Activated CD8-positive, alpha-beta memory T cell treated with anti-CD3 and anti-CD28 coated beads, Interleukin-2, amount 10 ng/mL, durations not matched to agents 7 days and 5 days (primary cell): ENCODE measurements around the gene SMURF2. TPM values are rescaled to one million over a fixed set of nuclear protein-coding genes. Genes with fewer than 3 reads are reported as not detected.
"Not testable (repeated sequence)": the region's sequence is repeated elsewhere in the genome, so short reads cannot be mapped to it uniquely, and the experiment has no call there.

Experiments used
- ATAC-seq: fragments of 150-1000 bp; cut with Tn5 transposase; one replicate; pipeline ENCODE4 v1.10.0; 2021; ENCODE audit warnings: moderate library complexity
- CTCF ChIA-PET: fragments of 350-600 bp; sonication (Branson Sonifier 250); formaldehyde crosslinking; loops from one replicate; lab custom pipeline; 2021; ENCODE audit warnings: antibody characterized with exemption; lab: Charles Lee
- DNase-seq: peaks from one replicate; pipeline ENCODE4 v3.0.0-alpha.2; 2020
- H3K27ac Mint-ChIP-seq: one replicate; pipeline ENCODE4 v1.8.0; 2021; ENCODE audit warnings: mild to moderate bottlenecking, mixed read lengths
- H3K27me3 Mint-ChIP-seq: one replicate; pipeline ENCODE4 v1.8.0; 2021; ENCODE audit warnings: mixed read lengths
- H3K36me3 Mint-ChIP-seq: one replicate; pipeline ENCODE4 v1.8.0; 2021; ENCODE audit warnings: mild to moderate bottlenecking, mixed read lengths
- H3K4me1 Mint-ChIP-seq: one replicate; pipeline ENCODE4 v1.8.0; 2021; ENCODE audit warnings: mixed read lengths
- H3K4me3 Mint-ChIP-seq: one replicate; pipeline ENCODE4 v1.8.0; 2021; ENCODE audit warnings: mild to moderate bottlenecking, moderate library complexity, mixed read lengths
- H3K9me3 Mint-ChIP-seq: one replicate; pipeline ENCODE4 v1.8.0; 2022; ENCODE audit warnings: low read depth, mixed read lengths
- total RNA-seq, 2 experiments: library from RNA; stranded (reverse); gene quantifications; one replicate each; pipeline ENCODE4 v1.2.3, GENCODE V29; 2021

The SMURF2 gene
- total RNA-seq, 2 experiments from 2014 or later, result 16.0 to 22.1 TPM

GRCh38 chr17:64685705-64686104 lies 23.6 kb upstream of the SMURF2 start:
- Mint-ChIP-seq H3K36me3 (no peaks in the 10 kb centered on the region), H3K27me3 (no peaks in the 10 kb centered on the region), H3K27ac (no peak overlapping the region), H3K4me1 (no peaks in the 10 kb centered on the region), H3K4me3 (no peak overlapping the region), H3K9me3 (no peaks in the 10 kb centered on the region)
- CTCF ChIA-PET, result no interaction called here
- no peak for DNase-seq
- ATAC-seq, result no peak

- Mint-ChIP-seq H3K27ac (no peak overlapping the region), H3K9me3 (no peaks in the 10 kb centered on the region), H3K4me3 (no peak overlapping the region), H3K36me3 (no peaks in the 10 kb centered on the region), H3K4me1 (no peaks in the 10 kb centered on the region), H3K27me3 (no peaks in the 10 kb centered on the region)
- DNase-seq (no peak), ATAC-seq (no peak)
- CTCF ChIA-PET, result no interaction called here
Measured at GRCh38 chr17:64683796-64684195, 21.7 kb upstream of the SMURF2 start.

- CTCF ChIA-PET, result interaction anchor here (1.2 kb wide), 1 partner anchor 53 kb away, joined by 3 read pairs; no protein-coding TSS in a partner anchor
- DNase-seq (no peak), ATAC-seq (no peak)
- Mint-ChIP-seq H3K4me1 (no peaks in the 10 kb centered on the region), H3K4me3 (no peak overlapping the region), H3K9me3 (no peaks in the 10 kb centered on the region), H3K36me3 (no peaks in the 10 kb centered on the region), H3K27me3 (no peaks in the 10 kb centered on the region), H3K27ac (no peak overlapping the region)
Measured at GRCh38 chr17:64682261-64683181, 20.4 kb upstream of the SMURF2 start.

- no peak overlapping the region for H3K27ac Mint-ChIP-seq
- no peak overlapping the region for H3K4me3 Mint-ChIP-seq
- H3K36me3 Mint-ChIP-seq, result no peaks in the 10 kb centered on the region
- no peaks in the 10 kb centered on the region for H3K4me1 Mint-ChIP-seq
- H3K27me3 Mint-ChIP-seq, result no peaks in the 10 kb centered on the region
- ATAC-seq (no peak), DNase-seq (no peak)
- CTCF ChIA-PET, result interaction anchor here (0.5 to 0.7 kb wide), 2 partner anchors 330 to 421 kb away, joined by 3 read pairs; no protein-coding TSS in a partner anchor
- no peaks in the 10 kb centered on the region for H3K9me3 Mint-ChIP-seq
Measured at GRCh38 chr17:64679710-64680216, 17.7 kb upstream of the SMURF2 start.

GRCh38 chr17:64676763-64677162 lies 14.7 kb upstream of the SMURF2 start:
- Mint-ChIP-seq H3K9me3 (no peaks in the 10 kb centered on the region), H3K4me1 (no peaks in the 10 kb centered on the region), H3K4me3 (no peak overlapping the region), H3K27ac (no peak overlapping the region), H3K36me3 (no peaks in the 10 kb centered on the region), H3K27me3 (no peaks in the 10 kb centered on the region)
- ATAC-seq (no peak), DNase-seq (no peak)
- CTCF ChIA-PET, result no interaction called here

GRCh38 chr17:64670843-64671590 lies 8.9 kb upstream of the SMURF2 start:
- CTCF ChIA-PET, result interaction anchor here (0.7 to 2.0 kb wide), 3 partner anchors 38 to 215 kb away, joined by 3 to 5 read pairs (median 3); no protein-coding TSS in a partner anchor
- H3K27me3 Mint-ChIP-seq, result not testable (repeated sequence)

GRCh38 chr17:64667807-64668721 lies 6.0 kb upstream of the SMURF2 start:
- H3K27me3 Mint-ChIP-seq, H3K4me3 Mint-ChIP-seq, H3K9me3 Mint-ChIP-seq, H3K27ac Mint-ChIP-seq, DNase-seq, H3K4me1 Mint-ChIP-seq, H3K36me3 Mint-ChIP-seq, ATAC-seq: not testable (repeated sequence)
- CTCF ChIA-PET, result interaction anchor here (0.7 kb wide), 1 partner anchor 83 kb away, joined by 3 read pairs; no protein-coding TSS in a partner anchor

More at GRCh38 chr17:64670843-64671590, 8.9 kb upstream of the SMURF2 start:
- not testable (repeated sequence) for ATAC-seq, H3K4me1 Mint-ChIP-seq, H3K4me3 Mint-ChIP-seq, H3K27ac Mint-ChIP-seq, DNase-seq, H3K36me3 Mint-ChIP-seq, H3K9me3 Mint-ChIP-seq

GRCh38 chr17:64664299-64664981 lies 2.3 kb upstream of the SMURF2 start:
- CTCF ChIA-PET, H3K27ac Mint-ChIP-seq: not testable (repeated sequence)

GRCh38 chr17:64663836-64664235 lies 1.7 kb upstream of the SMURF2 start:
- H3K4me3 Mint-ChIP-seq, H3K27ac Mint-ChIP-seq, H3K36me3 Mint-ChIP-seq, ATAC-seq, H3K9me3 Mint-ChIP-seq, H3K27me3 Mint-ChIP-seq, DNase-seq, CTCF ChIA-PET: not testable (repeated sequence)
- H3K4me1 Mint-ChIP-seq, result peaks cover 21% of the 10 kb centered on the region

More at GRCh38 chr17:64664299-64664981, 2.3 kb upstream of the SMURF2 start:
- H3K4me1 Mint-ChIP-seq, result peaks cover 18% of the 10 kb centered on the region
- H3K36me3 Mint-ChIP-seq, H3K9me3 Mint-ChIP-seq, H3K4me3 Mint-ChIP-seq, DNase-seq, H3K27me3 Mint-ChIP-seq, ATAC-seq: not testable (repeated sequence)

GRCh38 chr17:64662774-64663367 lies 764 bp upstream of the SMURF2 start:
- H3K4me1 Mint-ChIP-seq, result peaks cover 24% of the 10 kb centered on the region
- H3K9me3 Mint-ChIP-seq, result no peaks in the 10 kb centered on the region
- no peak for DNase-seq
- H3K4me3 Mint-ChIP-seq, result peak overlapping the region; percentile 98
- CTCF ChIA-PET, result interaction anchor here (1.1 to 2.2 kb wide), 2 partner anchors 12 to 46 kb away, joined by 5 to 7 read pairs; no protein-coding TSS in a partner anchor
- H3K27me3 Mint-ChIP-seq, result no peaks in the 10 kb centered on the region
- peaks cover 2% of the 10 kb centered on the region for H3K36me3 Mint-ChIP-seq
- peak overlapping the region; percentile 57 for H3K27ac Mint-ChIP-seq
- ATAC-seq, result no peak

- Mint-ChIP-seq H3K27ac (peak overlapping the region; percentile 92), H3K36me3 (peaks cover 4% of the 10 kb centered on the region), H3K9me3 (no peaks in the 10 kb centered on the region), H3K27me3 (no peaks in the 10 kb centered on the region), H3K4me1 (peaks cover 33% of the 10 kb centered on the region), H3K4me3 (peak overlapping the region; percentile 98)
- ATAC-seq (no peak), DNase-seq (no peak)
- CTCF ChIA-PET, result interaction anchor here (0.7 to 2.2 kb wide), 5 partner anchors 13 to 243 kb away, joined by 3 to 7 read pairs (median 4); no protein-coding TSS in a partner anchor
Measured at GRCh38 chr17:64661726-64661975, 456 bp downstream of the SMURF2 start.
